ENCODE data around the gene ERMP1.

GRCh38 chr9:5783982-5784381, 48.9 kb downstream of the ERMP1 start:
- no peak for TF ChIP-seq CTCF (conservative IDR thresholded peaks at IDR 0.05; ENCODE audit: low read depth, low read length)
- TF ChIP-seq EZH2phosphoT487 (IDR thresholded peaks at IDR 0.05; ENCODE audit: borderline replicate concordance, low read length) = no peak
- TF ChIP-seq EZH2 (IDR thresholded peaks at IDR 0.05; ENCODE audit: low read length, unreplicated experiment) = no peak

All from PC-3 (cell line).